GM21367 (cell line): ENCODE results near the gene NTRK3.
"Not testable (repeated sequence)": the region's sequence is repeated elsewhere in the genome, so short reads cannot be mapped to it uniquely, and the experiment has no call there.

Experiments used
- ATAC-seq: cut with Tn5 transposase; IDR thresholded peaks from one replicate; pipeline ENCODE4 v1.9.1; 2021; ENCODE audit not compliant: unreplicated experiment

NTRK3 gene

DNA sequence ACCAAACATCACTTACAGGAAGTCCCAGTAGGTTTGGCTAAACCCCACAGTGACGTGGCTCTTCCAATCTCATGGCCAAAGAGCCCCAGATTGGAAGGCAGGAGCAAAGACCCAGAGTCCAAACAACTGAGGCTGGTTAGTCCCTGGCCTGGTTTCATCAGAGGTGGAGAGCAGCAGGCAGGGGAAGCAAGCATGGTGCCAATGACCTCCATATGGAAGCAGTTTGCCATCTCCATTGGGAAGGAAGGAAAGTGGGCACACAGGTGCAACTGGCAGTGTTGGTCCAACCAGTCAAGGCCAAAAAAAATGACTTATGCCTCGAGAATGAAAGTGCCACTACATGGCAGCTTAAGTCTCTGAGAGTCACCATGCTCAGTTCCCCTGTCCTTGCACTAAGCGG is 175.9 kb downstream of the NTRK3 start:
- no peak for ATAC-seq

DNA sequence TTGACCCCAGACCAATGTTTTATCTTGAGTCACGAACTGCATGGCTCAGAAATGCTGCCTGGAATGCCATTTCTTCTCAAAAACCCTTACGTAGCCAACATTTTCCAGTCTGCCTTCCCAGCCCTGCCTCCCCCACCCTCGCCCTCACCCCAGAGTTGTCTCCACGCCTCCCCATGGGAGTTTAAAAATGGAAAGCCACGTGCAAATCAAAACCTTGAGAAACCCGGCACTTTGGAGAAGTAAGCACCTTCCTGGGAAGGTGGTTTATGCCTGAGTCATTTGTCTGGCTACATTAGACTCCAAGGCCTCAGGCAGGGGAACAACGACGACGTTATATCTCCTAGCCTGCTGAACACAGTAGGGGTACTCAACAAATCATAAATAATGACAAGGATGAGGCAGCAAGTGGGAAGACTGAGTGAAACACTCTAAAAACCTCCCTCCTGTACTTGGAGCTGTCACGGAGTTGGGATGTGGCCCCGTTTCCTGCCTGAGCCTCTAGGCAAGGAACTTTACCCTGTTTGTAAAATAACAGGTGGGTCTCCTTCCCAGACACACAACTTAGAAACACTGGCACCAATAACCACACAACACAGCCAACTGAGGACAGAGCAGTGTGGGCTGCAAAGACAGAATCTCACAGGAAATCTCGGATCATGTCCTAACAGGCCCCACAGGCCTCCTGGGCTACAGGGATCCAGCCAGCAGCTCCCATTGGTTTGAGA is 179.1 kb downstream of the NTRK3 start:
- ATAC-seq, result no peak

DNA sequence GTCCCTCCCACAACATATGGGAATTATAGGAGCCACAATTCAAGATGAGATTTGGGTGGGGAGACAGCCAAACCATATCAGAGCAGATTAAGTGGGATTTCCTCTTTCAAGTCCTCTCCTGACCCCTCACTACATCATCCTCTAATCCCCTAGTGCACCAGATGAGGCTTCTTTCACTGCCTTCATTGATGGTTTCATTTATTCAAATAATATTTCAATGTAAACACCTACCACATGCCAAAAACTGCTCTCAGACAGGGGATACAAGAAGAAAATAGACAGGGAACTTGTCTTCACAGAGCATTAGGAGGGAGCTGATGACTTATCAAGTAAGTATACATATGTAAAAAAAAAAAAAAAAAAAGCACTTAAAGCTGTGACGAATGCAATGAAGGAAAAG is 180.2 kb downstream of the NTRK3 start:
- ATAC-seq, result no peak

DNA sequence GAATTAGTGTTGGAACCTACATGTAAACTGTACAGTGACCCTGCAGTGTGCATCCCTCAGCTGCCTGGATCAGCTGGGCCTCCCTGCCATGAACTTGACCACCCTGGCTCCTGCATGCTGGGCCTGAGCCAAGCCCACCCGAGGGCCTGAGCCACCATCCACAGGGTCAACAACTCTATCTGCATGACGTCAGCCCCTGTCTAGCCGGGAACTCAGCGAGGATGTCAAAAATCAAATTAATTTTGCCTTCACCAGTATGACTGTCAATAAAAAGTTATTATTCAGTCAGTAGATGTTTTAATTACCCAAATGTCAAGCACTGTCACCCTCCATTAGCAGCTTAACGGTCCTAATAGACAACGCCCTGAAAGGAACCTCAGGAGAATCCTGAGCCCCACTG is 181.4 kb downstream of the NTRK3 start:
- no peak for ATAC-seq

DNA sequence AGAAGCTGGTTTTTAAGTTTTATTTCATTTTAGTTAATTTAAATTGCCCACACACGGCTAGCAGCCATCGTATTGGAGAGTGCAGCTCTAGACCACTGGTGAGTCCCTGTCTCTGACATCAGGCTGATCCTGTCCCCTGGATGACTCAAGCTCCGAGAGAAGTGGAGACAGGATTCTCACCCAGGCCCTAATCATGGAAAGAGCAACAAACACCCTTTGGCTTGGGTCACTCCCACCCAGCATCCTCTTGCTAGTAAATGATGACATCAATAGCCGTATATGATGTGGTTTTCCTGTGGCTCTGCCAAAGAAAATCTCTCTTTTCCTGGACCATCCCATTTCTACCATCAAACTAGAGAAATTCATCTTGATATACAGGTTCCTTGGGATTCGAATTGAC is 182.2 kb downstream of the NTRK3 start:
- no peak for ATAC-seq

DNA sequence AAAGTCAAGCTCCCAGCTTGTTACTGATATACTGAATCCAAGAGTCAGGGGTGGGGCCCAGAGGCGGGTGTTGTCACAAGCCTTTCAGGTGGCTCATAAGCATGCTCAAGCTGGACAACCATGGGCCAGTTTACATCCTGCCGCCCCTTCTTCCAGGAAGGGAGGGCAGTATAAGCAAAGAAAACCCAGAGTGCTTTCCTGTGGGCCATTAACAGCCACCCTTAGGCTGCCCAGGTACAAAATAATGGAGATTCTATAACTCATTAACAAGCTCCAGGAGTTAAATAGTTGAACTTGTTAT is 183.2 kb downstream of the NTRK3 start:
- no peak for ATAC-seq

DNA sequence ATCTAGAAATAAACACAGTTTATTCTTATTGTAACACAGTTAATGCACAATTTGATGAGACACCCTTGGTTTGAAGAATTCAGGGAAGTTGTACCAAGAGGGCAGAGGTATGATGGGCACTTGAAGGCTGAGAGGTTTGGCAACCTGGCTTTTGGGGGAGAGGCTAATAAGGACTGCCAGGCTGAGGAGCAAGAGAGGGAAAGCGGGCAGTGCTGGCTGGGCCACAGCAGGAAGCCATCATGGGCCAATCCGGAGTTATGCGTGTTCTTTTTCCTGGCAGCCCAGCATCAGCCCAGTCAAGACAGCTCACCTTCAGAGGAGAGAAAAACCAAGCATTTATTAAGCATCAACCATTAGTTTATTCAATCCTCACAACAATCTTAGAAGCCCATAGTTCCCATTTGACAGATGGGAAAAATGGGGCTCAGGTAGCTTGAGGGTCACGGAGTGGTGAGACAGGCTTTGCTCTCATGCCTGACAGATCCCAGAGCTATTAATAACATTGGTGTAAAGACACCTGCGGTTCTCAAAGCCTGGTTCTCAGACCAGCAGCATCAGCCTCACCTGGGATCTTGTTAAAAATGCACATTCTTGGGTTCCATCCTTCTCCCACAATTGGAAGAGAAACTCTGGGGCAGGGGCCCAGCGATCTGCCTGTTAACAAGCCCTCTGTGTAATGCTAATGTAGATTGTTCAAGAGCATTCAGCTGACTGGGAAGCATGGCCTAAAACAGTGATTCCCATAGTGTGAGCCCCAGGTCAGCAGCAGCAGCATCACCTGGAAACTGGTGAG is 183.7 kb downstream of the NTRK3 start:
- no peak for ATAC-seq

DNA sequence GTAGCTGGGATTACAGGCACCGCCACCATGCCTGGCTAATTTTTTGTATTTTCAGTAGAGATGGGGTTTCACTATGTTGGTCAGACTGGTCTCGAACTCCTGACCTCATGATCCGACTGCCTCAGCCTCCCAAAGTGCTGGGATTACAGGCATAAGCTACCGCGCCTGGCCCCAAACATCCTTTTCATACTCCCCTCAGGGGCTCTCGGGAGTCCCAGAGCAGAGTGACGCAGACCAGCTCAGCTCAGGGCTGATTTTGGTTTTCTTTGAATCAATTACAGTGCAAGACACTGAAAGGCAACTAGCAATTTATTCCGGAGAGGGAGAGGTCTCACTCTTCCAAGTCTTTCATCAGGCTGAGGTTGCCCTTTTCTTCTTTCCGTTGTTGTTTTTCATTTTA is 184.4 kb downstream of the NTRK3 start:
- ATAC-seq, result not testable (repeated sequence)

DNA sequence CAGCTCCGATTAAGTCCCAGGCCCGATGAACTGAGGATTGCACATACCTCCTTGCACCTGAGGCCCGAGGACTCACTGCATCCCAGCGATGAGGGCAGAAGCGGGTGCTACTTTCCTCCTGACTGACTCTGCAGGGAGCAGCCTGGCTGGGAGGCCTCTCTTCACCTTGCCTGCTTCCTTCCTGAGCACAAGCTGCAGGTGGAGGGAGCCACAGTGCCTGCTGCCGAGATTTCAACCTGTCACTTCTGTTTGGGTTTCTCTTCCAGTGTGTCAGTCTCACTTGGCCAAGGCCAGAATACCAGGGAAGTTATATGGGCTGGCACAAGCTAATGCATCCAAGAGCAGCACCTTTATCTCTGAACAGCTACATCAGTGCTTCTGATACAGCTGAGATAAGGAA is 185.4 kb downstream of the NTRK3 start:
- no peak for ATAC-seq

DNA sequence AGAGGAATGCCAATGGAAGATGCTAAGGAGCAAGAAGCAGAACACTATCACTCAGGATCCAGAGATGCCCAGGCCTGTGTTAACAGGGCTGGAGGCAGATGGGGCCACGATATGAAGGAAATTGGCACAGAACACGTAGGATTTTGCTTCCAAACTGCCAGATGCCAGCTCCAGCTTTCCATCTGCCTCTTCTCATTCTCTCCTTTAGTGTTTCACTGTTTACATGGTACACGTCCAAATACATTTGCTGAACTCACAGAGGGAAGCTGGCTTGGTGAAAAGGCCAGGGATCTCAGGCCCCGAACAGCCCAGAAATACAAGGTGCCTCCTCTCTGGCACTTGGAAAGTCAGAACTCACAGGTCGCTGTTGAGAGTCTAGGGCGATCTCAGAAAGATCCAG is 187.0 kb downstream of the NTRK3 start:
- no peak for ATAC-seq

DNA sequence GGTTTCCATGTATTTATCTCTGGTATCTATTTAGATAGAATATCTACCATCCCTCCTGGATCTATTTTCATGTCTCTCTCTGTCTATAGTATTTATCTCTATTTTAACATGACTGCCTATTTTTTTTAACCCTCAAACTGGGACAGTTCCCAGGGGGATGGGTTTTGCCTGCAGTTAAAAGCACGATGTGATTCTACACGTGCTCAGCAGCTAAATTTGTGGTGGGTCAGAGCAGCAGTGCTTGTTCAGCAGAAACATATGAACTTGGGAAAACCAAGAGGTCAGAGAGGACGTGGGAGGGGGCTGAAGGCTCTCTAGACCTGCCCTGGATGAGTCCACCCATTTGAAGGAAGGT is 189.2 kb downstream of the NTRK3 start:
- ATAC-seq, result no peak

DNA sequence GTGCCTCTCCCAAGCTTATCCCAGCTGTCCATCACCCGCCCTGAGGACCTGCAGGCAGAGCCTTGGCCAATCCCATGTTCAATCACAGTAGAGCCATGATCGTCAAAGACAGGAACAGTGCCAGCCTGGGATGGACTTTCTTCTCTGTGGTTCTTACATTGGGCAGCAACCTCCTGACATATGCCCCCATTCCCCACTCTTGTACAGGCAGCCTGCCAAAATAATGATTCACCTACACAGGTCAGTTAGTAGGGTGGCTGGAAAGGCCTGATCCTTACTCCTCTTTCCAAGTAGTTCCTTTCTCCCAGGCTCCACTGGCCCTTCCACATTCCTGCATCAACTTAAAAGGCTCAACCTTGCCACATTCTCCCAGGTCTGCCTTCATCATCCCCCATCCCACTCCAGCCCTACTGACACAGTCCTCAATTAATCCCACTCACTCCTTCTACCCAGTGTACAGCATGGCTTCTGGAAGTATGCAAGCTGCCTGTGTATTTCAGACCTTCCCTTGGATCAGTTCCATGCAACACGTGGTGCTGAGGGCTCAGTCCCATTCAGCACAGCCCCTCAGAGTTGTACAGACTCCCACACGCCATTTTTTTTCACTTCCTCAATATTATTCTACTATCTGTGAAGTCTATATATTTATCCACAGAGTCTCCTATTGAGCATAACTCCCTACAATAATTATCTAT is 189.8 kb downstream of the NTRK3 start:
- ATAC-seq, result no peak

DNA sequence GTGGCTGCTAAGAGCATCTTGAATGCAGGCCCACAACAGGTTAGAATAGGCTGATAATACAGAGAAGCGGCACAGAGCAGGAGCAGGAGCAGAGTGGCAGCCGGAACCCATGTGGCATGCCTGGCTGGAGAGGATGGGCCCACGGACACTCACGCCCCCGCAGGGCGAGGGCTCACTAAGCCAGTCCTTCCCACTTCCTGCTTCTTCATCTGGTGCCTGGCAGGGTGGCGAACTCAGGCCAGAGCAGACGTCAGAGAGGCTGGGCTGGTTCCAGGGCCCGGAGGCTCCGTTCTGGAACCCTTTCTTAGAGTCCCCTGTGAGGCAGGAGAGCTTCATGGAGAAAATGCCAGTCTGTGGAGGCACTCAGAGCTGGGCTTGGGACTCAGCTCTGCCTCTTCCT is 195.1 kb downstream of the NTRK3 start:
- no peak for ATAC-seq

DNA sequence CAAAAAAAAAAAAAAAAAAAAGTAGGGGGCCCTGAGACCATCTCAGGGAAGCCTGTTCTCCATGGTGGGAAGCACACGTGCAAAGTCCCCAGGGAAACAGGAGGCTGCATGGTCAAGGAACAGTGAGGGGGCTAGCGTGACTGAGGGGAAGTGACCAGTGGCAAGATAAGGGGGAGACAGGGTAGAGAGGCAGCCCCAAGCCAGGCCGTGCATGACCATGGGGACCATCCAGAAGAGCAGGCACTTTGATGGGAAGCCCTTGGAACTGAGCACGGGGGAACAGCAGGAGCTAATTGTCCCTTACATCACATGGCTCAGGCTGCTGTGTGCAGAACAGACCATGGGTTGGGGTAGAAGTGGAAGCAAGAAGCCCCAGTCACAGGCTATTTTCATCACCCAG is 196.2 kb downstream of the NTRK3 start:
- no peak for ATAC-seq

DNA sequence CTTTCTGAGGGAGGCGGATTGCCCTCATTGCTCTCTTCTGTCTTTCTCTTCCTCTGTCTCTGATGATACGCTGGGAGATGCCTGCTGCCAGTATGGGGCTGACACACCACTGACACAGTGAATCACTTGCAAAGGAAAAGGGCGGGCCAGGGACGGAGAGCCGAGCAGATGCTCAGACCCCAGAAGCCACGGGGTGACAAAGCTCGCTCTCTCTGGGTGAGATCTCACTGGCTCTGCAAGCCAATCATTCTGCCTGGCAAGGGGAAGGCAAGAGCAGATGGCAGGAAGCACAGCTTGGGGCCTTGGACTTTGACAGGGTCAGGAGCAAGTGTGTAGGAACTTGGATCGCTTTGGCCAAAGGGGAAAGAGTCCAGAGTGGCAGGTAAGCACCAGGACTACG is 198.7 kb downstream of the NTRK3 start:
- no peak for ATAC-seq

DNA sequence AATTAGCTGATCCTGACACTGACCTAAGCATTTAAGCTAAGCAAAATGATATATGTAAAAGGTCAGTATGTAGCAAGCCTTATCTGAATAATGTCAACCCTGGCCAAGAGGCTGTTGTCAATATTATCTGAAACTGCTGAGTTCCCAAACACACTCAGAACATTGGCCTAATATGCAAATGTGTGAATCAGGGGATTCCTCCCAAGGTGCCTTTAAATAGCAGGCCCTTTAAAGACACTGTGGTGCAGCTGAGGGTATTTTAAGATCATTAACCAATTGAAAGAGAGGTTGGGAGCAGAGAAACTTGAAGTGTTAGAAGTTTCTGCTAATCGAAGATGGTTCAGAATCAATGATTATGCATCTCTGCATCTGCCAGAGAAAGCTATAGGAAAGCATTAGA is 207.0 kb downstream of the NTRK3 start:
- peak; percentile 80 for ATAC-seq

DNA sequence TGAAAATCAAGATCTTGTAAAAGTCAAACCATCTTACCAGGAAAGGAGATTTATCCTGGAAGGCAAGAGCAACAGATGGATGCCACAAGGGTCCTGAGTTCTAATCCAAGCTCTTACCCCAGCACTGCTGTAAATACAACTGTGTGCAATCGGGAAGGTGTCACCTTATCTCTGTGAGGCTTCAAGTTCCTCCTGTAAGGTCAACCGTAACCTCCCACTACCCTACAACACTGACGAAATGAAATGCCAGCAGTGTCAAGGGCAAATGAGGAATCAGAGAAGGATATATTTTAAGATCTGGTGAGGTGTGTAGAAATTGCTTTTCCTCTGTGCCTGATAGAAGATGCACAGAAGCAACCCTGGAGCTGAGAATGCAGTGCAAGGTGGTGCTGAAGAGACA is 207.8 kb downstream of the NTRK3 start:
- ATAC-seq, result no peak

DNA sequence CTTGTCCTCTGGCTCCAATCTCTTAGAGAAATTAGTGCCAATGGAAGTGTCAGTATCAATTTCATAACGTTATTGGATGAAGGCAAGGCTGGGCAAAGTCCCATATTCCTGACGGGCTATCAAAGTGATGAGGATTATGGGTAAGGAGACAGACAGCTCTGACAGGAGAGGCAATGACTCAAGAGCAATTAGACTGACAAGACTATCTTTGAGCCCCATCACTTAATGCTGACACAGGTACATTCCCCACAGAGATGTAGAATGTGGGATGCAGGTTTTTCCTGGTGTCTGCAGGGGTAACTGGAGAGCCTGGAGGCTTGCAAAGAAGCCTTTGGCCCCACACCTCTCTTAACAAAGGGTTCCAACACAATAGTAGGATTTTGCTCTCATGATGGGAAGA is 208.3 kb downstream of the NTRK3 start:
- ATAC-seq, result no peak

DNA sequence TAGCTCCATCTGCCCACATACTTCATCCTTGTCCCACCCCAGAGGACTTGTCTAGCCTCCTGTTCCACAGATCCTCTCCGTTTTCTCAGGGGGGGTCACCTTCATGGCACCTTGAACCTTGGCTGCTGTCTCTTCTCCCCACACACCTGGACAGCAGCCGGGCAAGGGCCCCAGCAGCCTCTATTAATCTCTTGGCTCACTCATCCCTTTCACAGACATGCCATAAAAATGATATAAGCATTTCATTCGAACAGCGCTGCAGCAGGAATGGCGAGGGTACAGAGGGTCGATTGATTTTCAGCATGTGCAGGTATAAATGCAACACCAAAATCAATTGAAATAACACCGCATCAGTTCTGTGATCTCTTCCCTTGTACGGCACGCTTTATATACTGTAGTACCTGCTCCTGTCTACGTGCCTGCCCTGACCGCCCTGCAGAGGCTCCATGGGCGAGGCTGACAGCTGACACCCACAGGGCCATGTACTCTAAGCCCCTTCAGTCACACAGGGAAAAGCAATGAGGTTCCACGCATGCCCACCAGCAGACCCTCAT is 209.9 kb downstream of the NTRK3 start:
- no peak for ATAC-seq

DNA sequence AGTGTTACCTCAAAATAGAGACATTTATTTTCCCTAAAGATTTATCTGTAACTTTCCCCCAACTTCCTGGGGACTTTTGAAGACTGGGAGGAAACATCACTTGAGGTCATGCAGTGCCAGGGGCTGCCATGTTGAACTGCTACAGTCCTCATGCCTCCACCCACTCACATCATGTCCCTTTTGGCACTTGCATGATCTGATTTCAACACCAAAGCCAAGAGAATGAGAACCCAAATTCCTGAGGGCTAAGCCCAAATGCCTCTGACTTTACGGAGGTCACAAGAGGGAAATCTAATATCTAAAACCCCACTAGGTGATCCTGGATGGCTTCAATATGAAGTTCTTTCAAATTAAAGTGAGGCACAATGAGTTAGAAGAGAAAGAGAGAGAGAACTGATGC is 213.1 kb downstream of the NTRK3 start:
- no peak for ATAC-seq

DNA sequence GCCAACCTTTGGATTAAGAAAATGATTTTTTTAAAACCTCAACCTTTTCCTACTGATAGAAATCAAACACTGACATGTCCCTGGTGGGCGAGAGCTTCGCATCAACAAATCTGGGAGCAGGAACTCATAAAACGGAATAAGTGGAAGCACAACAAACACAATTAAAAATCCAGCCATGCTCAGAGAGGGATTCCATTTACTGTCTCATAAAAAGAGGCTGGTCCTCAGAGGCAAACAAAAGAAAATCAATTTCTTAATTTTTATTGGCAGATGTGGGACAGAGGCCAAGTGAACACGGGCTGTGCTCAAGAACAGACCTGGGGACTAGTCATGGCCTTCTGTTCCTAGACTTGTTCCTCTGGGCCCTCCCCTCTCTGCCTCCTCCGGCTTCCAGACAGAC is 214.5 kb downstream of the NTRK3 start:
- ATAC-seq, result no peak

DNA sequence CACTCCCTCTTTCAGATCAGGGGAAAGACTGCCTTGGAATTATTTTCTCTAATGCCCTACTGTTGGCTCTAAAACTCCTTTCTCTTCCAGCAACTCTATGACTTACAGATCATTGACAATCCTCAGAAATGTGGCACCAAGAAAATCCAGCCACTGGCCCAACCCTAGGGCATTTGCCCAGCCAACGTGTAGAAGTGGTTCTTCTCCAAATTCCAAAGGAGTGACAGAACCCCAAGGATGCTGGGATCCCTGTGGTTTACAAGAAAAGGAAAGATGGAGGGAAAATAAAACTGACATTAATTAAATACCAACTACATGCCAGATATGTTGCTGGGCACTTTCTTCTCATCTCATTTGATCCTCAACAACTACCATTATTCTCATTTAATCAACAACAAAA is 216.0 kb downstream of the NTRK3 start:
- ATAC-seq, result no peak
